GM23248 (cell line): ENCODE results near the gene EGFL7. TPM values are rescaled to one million over a fixed set of nuclear protein-coding genes. Genes with fewer than 3 reads are reported as not detected.

Experiments used
- DNase-seq: peaks from one replicate; pipeline ENCODE4 v3.0.0-alpha.2; 2015
- H2AFZ ChIP-seq: fragments of 200-600 bp; sonication (generic); 2 replicates; pipeline ENCODE4 v1.6.1; 2016; ENCODE audit warnings: antibody characterized with exemption
- H3F3A ChIP-seq: fragments of 200-600 bp; sonication (generic); 2 replicates; pipeline ENCODE4 v1.6.1; 2016; ENCODE audit warnings: mild to moderate bottlenecking, antibody characterized with exemption, mixed run types; ENCODE audit not compliant: insufficient read depth
- H3K27ac ChIP-seq: fragments of 200-600 bp; sonication (generic); 2 replicates; pipeline ENCODE4 v1.5.1; 2016; ENCODE audit warnings: mild to moderate bottlenecking
- H3K27me3 ChIP-seq: fragments of 200-600 bp; sonication (generic); replicated peaks from 2 replicates; pipeline ENCODE4 v1.6.1; 2016; ENCODE audit warnings: mild to moderate bottlenecking; ENCODE audit not compliant: insufficient read depth
- H3K36me3 ChIP-seq: fragments of 200-600 bp; sonication (generic); 2 replicates; pipeline ENCODE4 v1.6.1; 2016; ENCODE audit warnings: low read depth, mild to moderate bottlenecking
- H3K4me1 ChIP-seq: fragments of 200-600 bp; sonication (generic); 2 replicates; pipeline ENCODE4 v1.6.1; 2016; ENCODE audit warnings: mild to moderate bottlenecking; ENCODE audit not compliant: insufficient read depth
- H3K4me2 ChIP-seq: fragments of 200-600 bp; sonication (generic); one replicate; pipeline ENCODE4 v1.6.1; 2016; ENCODE audit warnings: mild to moderate bottlenecking; ENCODE audit not compliant: unreplicated experiment
- H3K4me3 ChIP-seq: fragments of 200-600 bp; sonication (generic); 2 replicates; pipeline ENCODE4 v1.5.1; 2016; ENCODE audit warnings: mild to moderate bottlenecking
- H3K79me2 ChIP-seq: fragments of 200-600 bp; sonication (generic); 2 replicates; pipeline ENCODE4 v1.6.1; 2016; ENCODE audit warnings: mild to moderate bottlenecking; ENCODE audit not compliant: insufficient read depth
- H3K9ac ChIP-seq: fragments of 200-600 bp; sonication (generic); 2 replicates; pipeline ENCODE4 v1.6.1; 2016; ENCODE audit warnings: mild to moderate bottlenecking
- H3K9me2 ChIP-seq: fragments of 200-600 bp; sonication (generic); 2 replicates; pipeline ENCODE4 v1.6.1; 2016; ENCODE audit warnings: mixed run types, mild to moderate bottlenecking, moderate library complexity; ENCODE audit not compliant: insufficient read depth
- H3K9me3 ChIP-seq: fragments of 200-600 bp; sonication (generic); one replicate; pipeline ENCODE4 v1.6.1; 2017; ENCODE audit warnings: low read depth
- H4K20me1 ChIP-seq: fragments of 200-600 bp; sonication (generic); 2 replicates; pipeline ENCODE4 v1.6.0; 2016; ENCODE audit not compliant: insufficient read depth
- EZH2 ChIP-seq: fragments of 200-600 bp; sonication (generic); IDR thresholded peaks from 2 replicates; pipeline ENCODE4 v1.6.1; 2018; ENCODE audit warnings: antibody characterized with exemption, mild to moderate bottlenecking; ENCODE audit not compliant: insufficient read depth, poor library complexity, severe bottlenecking
- EZH2phosphoT487 ChIP-seq: fragments of 200-600 bp; sonication (generic); IDR thresholded peaks from 2 replicates; pipeline ENCODE4 v1.6.1; 2018; ENCODE audit warnings: antibody characterized with exemption, moderate library complexity, mild to moderate bottlenecking, low read depth; ENCODE audit not compliant: insufficient read depth
- WGBS, 2 experiments: methylation state at CpG; one replicate each; pipeline ENCODE4 v1.1.6; 2015 to 2017; ENCODE audit warnings: low lambda C conversion rate in 2 of 2, low coverage in 1 of 2; ENCODE audit errors: missing lambda C conversion rate in 2 of 2; 5-methylcytosine and 5-hydroxymethylcytosine counted together
- in situ Hi-C: fragments of 300-500 bp; cut with MboI; formaldehyde crosslinking; loops from 2 replicates; pipeline ENCODE4 v1.15.0; 2020
- polyA plus RNA-seq: library from polyadenylated mRNA; unstranded; fragments of >200 nt; fragmentation: Nextera tagmentation; extraction: Ambion mirVana; gene quantifications from 2 replicates; pipeline ENCODE4 v1.2.1, GENCODE V29; 2016
- total RNA-seq: library from RNA; depleted of rRNA; stranded (reverse); fragments of >200 nt; shearing (Covaris generic); gene quantifications from 2 replicates; pipeline ENCODE4 v1.2.3, GENCODE V29; 2014

The EGFL7 gene
- total and polyA plus RNA-seq, 2 experiments from 2014 or later, result 13.7 to 15.3 TPM

- WGBS, 2 experiments, result 2% methylated on average over 8 of the region's 15 CpGs; no CpG with 5 or more reads in 1 of the 2 experiments
- peak; percentile 89 for DNase-seq
- no peaks in the 10 kb centered on the region for H3K4me1 ChIP-seq
- no peak overlapping the region for H3K27ac ChIP-seq
- no peaks in the 10 kb centered on the region for H3K9me3 ChIP-seq
- no peaks in the 10 kb centered on the region for H3K9me2 ChIP-seq
- in situ Hi-C loops, result no loop called here
- no peak overlapping the region for H3K9ac ChIP-seq
- H3K4me3 ChIP-seq, result peak overlapping the region; percentile 48
- H3K4me2 ChIP-seq, result peak overlapping the region; percentile 68
- H3F3A ChIP-seq, result no peaks in the 10 kb centered on the region
- H3K79me2 ChIP-seq, result no peaks in the 10 kb centered on the region
- H4K20me1 ChIP-seq, result no peaks in the 10 kb centered on the region
- peaks cover 10% of the 10 kb centered on the region for H3K27me3 ChIP-seq
- peak overlapping the region; percentile 60; the same call in 1 of the 2 replicates for H2AFZ ChIP-seq
- TF ChIP-seq EZH2 (no peak), EZH2phosphoT487 (no peak)
- no peaks in the 10 kb centered on the region for H3K36me3 ChIP-seq
Observed at GRCh38 chr9:136644343-136644592, 18.4 kb upstream of the EGFL7 start.

GRCh38 chr9:136644593-136645351 is 17.9 kb upstream of the EGFL7 start:
- peak overlapping the region; percentile 60; the same call in 1 of the 2 replicates for H2AFZ ChIP-seq
- no peak overlapping the region for H3K9ac ChIP-seq
- in situ Hi-C loops, result no loop called here
- no peak for DNase-seq
- no peaks in the 10 kb centered on the region for H3K4me1 ChIP-seq
- H3K9me2 ChIP-seq, result no peaks in the 10 kb centered on the region
- whole genome bisulfite sequencing, 2 experiments, result 25 to 28% methylated on average over 18 to 24 of the region's 30 CpGs
- no peaks in the 10 kb centered on the region for H3K9me3 ChIP-seq
- H3K36me3 ChIP-seq, result no peaks in the 10 kb centered on the region
- no peak overlapping the region for H3K4me3 ChIP-seq
- peak overlapping the region; percentile 68 for H3K4me2 ChIP-seq
- H3F3A ChIP-seq, result no peaks in the 10 kb centered on the region
- TF ChIP-seq EZH2phosphoT487 (no peak), EZH2 (no peak)
- no peak overlapping the region for H3K27ac ChIP-seq
- H3K27me3 ChIP-seq, result peaks cover 10% of the 10 kb centered on the region
- H3K79me2 ChIP-seq, result no peaks in the 10 kb centered on the region
- no peaks in the 10 kb centered on the region for H4K20me1 ChIP-seq

GRCh38 chr9:136645352-136645902 is 17.3 kb upstream of the EGFL7 start:
- no peak overlapping the region for H3K4me2 ChIP-seq
- no peak overlapping the region for H3K9ac ChIP-seq
- no peaks in the 10 kb centered on the region for H3K9me2 ChIP-seq
- H3K27me3 ChIP-seq, result peaks cover 10% of the 10 kb centered on the region
- H3K9me3 ChIP-seq, result no peaks in the 10 kb centered on the region
- in situ Hi-C loops, result no loop called here
- no peaks in the 10 kb centered on the region for H3K36me3 ChIP-seq
- no peaks in the 10 kb centered on the region for H3K79me2 ChIP-seq
- no peak overlapping the region for H2AFZ ChIP-seq
- no peak for TF ChIP-seq EZH2phosphoT487
- no peak for TF ChIP-seq EZH2
- H4K20me1 ChIP-seq, result no peaks in the 10 kb centered on the region
- H3K4me3 ChIP-seq, result no peak overlapping the region
- H3K27ac ChIP-seq, result no peak overlapping the region
- H3K4me1 ChIP-seq, result no peaks in the 10 kb centered on the region
- 87 to 89% methylated on average over 15 to 16 of the region's 18 CpGs for whole genome bisulfite sequencing, 2 experiments
- DNase-seq, result no peak
- H3F3A ChIP-seq, result no peaks in the 10 kb centered on the region

GRCh38 chr9:136645903-136646754 is 16.6 kb upstream of the EGFL7 start:
- Histone ChIP-seq H3K4me2 (no peak overlapping the region), H4K20me1 (no peaks in the 10 kb centered on the region), H3K9me3 (no peaks in the 10 kb centered on the region), H3K4me1 (no peaks in the 10 kb centered on the region), H3K4me3 (no peak overlapping the region), H3K9me2 (no peaks in the 10 kb centered on the region), H3K9ac (no peak overlapping the region), H3K79me2 (no peaks in the 10 kb centered on the region), H3F3A (no peaks in the 10 kb centered on the region), H3K36me3 (no peaks in the 10 kb centered on the region), H3K27ac (no peak overlapping the region), H3K27me3 (peaks cover 10% of the 10 kb centered on the region), H2AFZ (no peak overlapping the region)
- 72 to 74% methylated on average over 28 to 37 of the region's 40 CpGs for WGBS, 2 experiments
- in situ Hi-C loops, result no loop called here
- no peak for DNase-seq
- TF ChIP-seq EZH2, result no peak
- no peak for TF ChIP-seq EZH2phosphoT487
